ENCODE results near the gene TSPAN9.

DNA sequence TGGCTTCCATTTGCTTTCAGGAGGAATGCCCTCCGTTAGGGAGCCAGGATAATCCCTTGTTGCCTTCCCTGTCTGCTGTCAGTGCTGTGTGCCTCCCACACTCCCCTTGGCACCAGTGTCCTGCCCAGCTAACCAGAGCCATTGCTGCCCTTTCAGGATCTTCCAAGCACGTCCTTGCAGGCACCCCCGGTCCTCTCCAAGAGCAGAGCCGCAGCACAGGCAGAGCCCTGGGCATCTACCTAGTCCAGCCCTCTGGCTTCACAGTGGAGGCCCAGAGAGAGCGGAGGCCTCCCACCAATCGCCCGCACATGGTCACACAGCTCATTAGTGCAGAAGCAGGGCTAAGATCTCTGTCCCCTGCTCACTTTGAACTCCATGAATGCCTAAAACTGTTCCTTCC, 39.0 kb upstream of the TSPAN9 start:
- no peak for TF ChIP-seq POLR2AphosphoS5 (IDR thresholded peaks at IDR 0.05; ENCODE audit: borderline replicate concordance, low read depth, low read length)
- no peak for TF ChIP-seq EZH2 (IDR thresholded peaks at IDR 0.05)

Measured in SK-N-MC (cell line).